GM18870 (cell line): ENCODE data around the gene ANKRD39.
"Not testable (repeated sequence)": the region's sequence is repeated elsewhere in the genome, so short reads cannot be mapped to it uniquely, and the experiment has no call there.

Experiments used
- ATAC-seq: cut with Tn5 transposase; IDR thresholded peaks from one replicate; pipeline ENCODE4 v1.9.1; 2021; ENCODE audit warnings: moderate library complexity; ENCODE audit not compliant: unreplicated experiment

ANKRD39 gene

GRCh38 chr2:96873651-96874096, 15.9 kb upstream of the ANKRD39 start:
- no peak for ATAC-seq

DNA sequence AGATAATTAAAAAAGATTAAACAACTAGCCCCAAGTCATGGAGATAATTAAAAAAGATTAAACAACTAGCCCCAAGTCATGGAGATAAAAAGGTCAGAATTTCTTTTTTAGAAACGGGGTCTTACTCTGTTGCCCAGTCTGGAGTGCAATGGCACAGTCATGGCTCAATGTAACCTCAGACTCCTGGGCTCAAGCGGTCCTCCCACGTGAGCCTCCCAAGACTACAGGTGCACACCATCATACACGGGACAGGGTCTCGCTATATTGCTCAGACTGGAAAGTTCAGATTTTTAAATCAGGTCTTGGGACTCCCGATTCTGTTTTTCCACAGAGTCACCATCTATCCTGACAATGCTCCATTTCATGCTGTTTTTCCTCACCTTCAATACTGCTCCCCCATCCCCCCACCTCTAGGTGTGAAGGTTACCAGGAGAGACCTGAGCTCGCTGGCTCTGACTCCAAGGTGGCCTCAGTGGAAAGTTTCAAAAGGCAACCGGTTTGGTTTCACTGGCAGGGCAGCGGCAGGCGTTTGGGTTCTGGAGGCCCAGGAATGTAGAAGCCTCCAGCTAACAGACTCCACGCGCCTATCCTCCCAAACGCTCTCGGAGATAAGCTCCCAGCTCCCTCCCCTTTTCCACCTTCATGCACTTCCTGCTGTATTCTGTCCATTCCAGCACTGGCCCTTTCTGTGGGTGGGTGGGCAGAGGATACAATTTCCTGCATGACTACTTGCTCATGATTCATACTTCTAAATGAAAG, 15.0 kb upstream of the ANKRD39 start:
- no peak for ATAC-seq

GRCh38 chr2:96870626-96871255, 12.9 kb upstream of the ANKRD39 start:
- no peak for ATAC-seq

DNA sequence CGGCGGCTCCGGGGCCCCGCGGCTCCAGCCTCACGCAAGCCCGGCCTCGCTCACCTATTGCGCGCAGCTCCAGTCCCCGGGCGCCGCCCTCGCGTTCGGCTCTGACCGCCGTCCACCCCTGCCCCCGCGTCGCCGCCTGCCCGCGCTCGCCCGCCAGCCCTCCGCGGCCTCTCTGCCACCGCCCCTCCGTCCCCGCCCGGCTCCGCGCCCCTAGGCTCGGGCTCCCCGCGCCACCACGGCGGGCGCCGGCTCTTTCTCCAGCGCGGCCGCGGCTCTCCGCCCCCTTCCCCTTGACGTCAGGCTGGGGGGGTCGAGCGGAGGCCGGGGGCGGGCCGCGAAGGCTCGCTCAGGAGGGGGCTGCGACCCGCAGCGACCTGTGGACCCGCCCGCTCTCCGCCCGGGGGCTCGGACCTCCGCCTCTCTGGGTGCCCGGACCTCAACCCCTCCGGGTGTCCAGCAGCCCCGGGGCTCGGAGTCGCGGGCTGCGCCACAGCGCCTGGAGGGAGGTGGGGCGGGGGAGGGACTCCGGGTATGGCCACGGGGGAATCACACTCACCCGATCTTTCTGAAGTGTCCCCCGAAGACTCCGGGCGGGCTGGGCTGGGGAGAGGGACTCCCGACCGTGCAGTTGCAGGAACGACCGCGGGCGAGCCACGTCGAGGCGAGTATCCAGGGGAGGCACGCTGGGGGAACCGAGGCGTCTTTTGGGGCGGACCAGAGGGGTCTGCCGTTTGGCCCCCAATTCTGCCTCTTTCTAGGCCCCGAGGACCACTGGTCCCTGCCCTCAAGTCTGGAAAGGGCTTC, 12.2 kb upstream of the ANKRD39 start, which contains the start of gene SEMA4C:
TSS of gene SEMA4C (minus strand) at position 259 of the 804 bp plus-strand sequence. CDS start 2,194 bp downstream, outside the sequence.
- ATAC-seq, result no peak

- ATAC-seq, result no peak
These were observed 11.5 kb upstream of the ANKRD39 start for GRCh38 chr2:96869281-96869821.

DNA sequence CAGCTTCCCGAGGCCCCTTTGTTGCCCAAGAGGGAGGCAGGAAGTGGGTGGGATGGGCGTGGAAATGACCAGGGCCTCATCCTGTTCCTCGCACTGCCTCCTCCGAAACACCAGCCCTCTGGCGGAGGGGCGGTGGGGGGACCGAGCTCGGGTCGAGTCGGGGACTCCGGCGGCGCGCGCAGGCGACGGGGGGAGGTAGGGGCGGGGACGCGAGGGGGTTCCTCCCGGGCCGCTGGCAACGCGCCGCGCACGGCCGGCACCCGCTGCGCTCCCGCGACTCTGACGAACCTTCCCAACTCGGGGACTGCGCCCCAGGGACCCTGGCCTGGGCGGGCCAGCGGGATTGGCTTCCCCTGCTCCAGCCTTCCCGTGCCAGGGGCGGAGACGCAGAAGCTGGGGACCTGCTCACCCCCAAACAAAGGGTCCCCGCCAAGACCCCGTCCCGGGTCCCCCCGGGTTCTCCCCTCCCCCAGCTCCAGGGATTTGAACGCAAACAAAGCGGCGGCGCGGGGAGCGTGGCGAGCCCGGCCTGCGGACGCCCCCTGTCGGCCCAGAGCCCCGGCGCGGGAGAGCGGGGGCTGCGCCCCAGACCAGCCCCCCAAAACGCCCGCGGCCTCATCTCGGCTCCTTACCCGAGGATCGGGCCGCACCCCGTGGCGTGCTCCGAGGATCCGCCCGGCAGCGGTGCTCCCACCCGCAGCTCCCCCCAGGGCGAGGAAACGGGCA, 10.9 kb upstream of the ANKRD39 start:
- no peak for ATAC-seq

DNA sequence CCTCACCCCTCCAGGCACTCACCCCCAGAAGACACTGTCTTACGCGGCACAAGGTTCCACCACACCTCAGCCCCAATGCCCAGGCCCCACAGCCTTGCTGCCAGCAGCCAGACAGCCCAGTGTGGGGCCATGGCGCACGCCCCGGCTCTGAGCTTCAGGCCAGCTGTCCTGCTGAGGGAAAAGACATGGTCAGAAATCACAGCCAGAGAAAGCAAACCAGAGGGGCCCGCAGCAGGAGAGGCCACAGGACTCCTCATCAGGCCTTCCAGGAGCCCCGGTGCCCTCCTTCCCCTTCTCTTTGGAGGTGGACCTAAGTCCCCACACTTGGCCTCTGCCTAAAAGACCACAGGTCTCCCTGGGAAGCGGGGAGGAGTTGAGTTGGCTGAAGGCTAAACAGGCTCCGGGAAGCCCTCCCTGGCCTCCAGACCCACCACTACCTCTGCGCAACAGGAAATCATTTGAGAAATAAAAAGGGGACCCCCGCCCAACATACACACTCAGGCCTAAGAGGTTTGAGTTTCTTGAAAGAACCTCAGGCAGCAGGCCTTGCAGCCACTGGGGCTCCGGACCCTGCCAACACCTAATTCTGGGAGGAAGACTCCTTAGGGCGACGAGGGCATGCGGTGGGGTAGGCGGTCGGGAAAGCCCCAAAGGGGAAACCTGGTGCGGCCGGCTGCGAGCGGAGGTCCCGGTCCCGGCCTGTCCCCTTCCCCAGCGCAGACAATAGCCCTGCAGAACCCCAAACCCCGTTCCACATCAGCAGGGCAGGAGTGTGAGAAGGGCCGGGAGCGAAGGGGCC, 10.1 kb upstream of the ANKRD39 start:
- ATAC-seq, result no peak

DNA sequence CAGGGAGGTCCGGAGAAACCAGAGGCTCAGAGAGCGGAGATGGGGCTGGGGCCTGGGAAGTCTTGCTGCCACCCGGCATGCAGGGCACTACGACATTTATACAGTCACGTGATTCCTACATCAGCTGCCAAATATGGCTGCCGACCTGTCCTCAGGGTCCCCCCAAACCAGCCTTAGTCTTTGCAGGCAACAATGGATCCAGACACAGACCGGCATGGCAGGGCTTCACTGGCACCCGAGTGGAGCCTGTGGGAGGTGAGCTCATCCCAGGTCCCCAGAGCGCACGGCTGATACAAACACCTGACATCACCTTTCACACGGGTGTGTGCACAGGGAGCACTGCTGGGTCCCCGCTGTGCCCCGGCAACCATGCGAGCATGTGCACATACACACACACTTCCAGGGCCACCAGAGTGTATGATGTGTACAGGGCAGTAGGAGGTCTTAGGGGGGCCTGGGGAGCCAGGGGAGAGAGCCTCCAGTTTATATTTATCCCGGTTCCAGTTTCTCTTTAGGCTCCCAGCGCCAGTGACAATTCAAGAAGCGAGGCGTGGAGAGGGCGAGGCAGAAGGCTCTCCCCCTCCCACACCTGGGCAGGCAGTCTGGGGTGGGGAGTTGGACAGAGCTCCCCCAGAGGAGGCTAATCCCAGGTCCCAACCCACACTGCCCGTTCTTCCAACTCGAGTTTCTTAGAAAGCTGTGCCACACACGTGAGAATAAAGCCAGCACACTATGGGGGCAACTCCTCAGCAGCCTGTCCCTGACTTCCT, 9.4 kb upstream of the ANKRD39 start:
- ATAC-seq, result no peak

DNA sequence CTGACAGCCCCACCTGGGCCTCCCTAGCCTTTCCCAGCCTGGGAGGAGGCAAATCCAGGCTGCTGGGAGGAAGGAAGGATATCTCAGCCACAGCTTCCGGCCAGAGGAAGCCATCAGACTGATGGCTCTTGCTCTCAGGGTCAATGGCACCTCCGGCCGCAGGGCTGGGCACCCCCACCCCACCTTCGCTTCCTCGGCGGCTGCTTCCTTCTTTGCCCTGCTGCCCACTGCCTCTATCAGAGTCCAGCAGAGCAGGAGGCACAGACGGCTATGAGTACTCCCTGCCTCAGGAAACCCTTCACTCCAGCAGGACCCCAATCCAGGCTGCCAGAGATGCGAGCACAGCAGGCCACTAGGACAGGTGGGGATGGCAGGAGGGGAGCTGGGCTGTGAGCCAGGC, 8.8 kb upstream of the ANKRD39 start:
- ATAC-seq, result no peak

DNA sequence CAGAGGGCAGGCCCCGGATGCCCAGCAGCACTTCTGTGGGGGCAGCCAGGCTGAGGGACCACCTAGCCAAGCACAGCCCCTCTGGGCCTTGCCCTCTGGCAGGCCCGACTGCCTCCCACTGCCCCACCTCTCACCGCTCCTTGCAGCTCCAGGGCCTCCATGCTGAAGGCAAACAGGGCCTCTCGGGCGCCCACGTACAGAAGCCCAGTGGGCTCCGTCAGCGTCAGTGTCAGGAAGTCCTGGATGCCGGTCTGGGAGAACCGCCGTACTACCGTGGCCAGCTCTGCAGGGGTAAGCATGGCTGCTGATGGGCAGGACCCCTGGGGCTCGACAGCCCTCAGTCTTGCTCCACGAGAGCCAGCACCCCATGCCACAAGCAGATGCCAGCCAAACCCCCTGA, 8.3 kb upstream of the ANKRD39 start:
- no peak for ATAC-seq

GRCh38 chr2:96865654-96866053, 7.8 kb upstream of the ANKRD39 start:
- no peak for ATAC-seq

DNA sequence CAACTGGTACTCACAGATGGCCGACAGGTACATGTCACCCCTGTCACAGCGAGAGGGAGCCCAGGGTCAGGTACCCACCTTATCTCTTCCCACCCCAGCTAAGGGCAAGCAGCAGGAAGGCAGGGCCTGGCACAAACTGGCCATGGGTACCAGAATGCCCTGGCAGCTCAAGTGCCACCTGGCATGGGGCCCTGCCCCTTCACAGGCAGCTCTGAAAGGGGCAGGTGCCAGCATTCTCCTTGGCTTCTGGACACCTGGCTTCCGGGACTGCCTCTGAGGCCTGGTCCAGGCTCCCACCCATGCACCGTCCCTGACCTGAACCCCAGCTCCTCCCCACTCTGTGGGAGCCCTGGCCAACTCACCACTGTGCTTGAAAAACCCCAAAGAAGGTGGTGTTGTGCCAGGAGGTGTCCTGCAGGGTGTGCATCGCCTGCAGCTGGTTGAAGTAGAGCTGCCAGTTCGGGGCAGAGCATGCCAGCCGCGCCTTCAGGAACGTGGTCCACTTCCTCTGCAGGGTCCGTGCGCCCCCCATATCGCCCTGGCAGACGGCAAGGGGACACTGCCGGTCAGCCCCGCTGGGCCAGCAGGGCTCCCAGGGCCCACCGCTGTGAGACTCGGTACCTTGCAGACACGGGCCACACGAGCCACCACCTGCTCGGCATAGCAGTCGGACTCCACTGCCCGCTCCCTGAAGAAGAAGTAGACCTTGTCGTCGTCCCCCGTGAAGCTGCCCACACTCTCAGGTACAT, 6.7 kb upstream of the ANKRD39 start:
- no peak for ATAC-seq

DNA sequence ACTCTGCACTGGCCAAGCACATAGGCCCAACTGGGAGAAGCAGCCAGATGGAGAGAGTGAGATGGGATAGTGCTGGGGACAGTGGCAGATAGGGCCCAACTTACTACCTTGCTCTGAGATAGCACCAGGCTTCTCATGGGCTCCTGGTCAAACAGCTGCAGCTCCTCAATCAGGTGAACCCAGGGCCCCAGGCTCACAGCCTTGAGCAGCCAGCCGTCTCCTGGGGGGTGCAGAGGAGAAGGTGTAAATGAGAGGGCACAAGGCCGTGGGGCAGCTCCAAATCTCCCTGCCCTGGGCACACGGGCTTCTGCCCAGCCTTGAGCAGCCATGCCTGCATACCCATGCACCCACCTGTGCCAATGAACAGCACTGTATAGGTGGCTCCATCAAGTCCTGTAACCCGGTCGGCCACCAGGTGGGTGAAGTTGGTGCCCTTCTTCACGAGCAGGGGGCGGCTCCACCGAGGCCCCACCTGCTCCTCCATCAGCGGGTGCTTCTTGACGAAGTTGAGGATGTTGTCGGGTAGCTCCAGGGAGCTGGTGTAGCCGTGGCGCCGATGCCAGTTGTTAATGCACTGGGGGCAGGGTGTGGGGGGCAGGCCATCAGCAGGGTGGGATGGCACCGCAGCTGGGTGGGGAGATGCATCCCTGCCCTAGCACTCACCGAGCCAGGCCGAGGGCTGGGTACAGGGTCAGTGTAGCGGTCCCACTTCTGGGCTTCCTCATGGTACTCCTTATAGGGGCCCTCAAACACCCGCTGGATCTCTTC, 5.9 kb upstream of the ANKRD39 start:
- ATAC-seq, result no peak

DNA sequence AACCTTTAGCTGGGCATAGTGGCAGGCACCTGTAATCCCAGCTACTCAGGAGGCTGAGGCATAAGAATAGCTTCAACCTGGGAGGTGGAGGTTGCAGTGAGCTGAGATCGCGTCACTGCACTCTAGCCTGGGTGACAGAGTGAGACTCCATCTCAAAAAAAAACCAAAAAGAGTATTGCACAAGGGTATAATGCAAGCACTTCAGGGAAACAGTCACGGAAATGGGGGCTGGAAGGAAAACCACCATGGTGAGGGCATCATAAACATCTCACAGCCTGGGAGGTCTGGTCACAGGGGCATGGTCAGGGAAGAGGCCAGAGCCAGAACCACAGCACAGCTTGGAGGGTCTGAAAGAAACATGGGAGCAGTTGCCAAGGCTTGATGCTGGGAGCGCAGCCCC, 5.2 kb upstream of the ANKRD39 start:
- ATAC-seq, result not testable (repeated sequence)

DNA sequence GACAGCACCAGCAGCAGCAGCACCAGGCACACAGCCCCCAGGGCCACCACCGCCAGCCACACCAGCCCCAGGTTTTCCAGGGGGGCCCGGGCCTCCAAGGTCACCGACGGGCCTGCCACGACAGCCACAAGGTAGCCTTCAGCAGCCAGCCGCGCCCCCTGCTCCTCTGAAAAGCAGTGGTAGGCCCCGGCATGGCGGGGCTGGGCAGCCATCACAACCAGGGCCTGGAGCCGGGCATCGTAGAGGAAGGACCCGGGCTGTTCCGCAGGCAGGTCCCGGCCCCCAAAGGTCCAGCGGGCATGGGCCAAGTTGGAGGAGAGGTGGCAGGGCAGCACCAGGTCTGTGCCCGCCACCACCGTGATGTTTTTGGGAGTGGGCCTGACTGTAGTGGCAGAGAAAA, 3.3 kb upstream of the ANKRD39 start:
- no peak for ATAC-seq

- ATAC-seq, result no peak
These were observed 2.5 kb upstream of the ANKRD39 start for GRCh38 chr2:96860065-96861029.

- ATAC-seq, result no peak
These were observed 1.9 kb upstream of the ANKRD39 start for GRCh38 chr2:96859681-96860064.
